Naive thymus-derived CD8-positive, alpha-beta T cell (primary cell): Measurements from ENCODE around the gene PTGER4. TPM values are rescaled to one million over a fixed set of nuclear protein-coding genes. Genes with fewer than 3 reads are reported as not detected.
"Not testable (repeated sequence)": the region's sequence is repeated elsewhere in the genome, so short reads cannot be mapped to it uniquely, and the experiment has no call there.

Experiments
- ATAC-seq, 2 donors: fragments of 150-1000 bp; cut with Tn5 transposase in 1 of 2; sonication (Bioruptor Pico), chemical (Tn5 transposase) in 1 of 2; 1 replicate in 1 of 2; 2 replicates in 1 of 2; pipeline ENCODE4 v1.10.0; 2021; ENCODE audit warnings: mild to moderate bottlenecking in 2 of 2, moderate library complexity in 2 of 2
- POLR2A ChIA-PET: fragments of 350-600 bp; sonication (Branson Sonifier 250); formaldehyde crosslinking; loops from one replicate; lab custom pipeline; 2021; ENCODE audit warnings: antibody characterized with exemption; lab: Charles Lee
- DNase-seq, 10 donors: peaks; one replicate each; pipeline versions ENCODE4 v3.0.0 to v3.0.0-alpha.2; 2020 to 2022
- H3K27ac Mint-ChIP-seq, 10 donors: one replicate each; pipeline ENCODE4 v1.8.0; 2020 to 2022; ENCODE audit warnings: mild to moderate bottlenecking in 10 of 10, mixed read lengths in 10 of 10, moderate library complexity in 4 of 10, inconsistent platforms in 1 of 10
- H3K27me3 Mint-ChIP-seq, 5 donors: one replicate each; pipeline ENCODE4 v1.8.0; 2021 to 2022; ENCODE audit warnings: mixed read lengths in 5 of 5
- H3K36me3 Mint-ChIP-seq, 3 donors: one replicate each; pipeline ENCODE4 v1.8.0; 2020 to 2022; ENCODE audit warnings: mixed read lengths in 3 of 3, mild to moderate bottlenecking in 2 of 3, inconsistent platforms in 1 of 3
- H3K4me1 Mint-ChIP-seq, 4 donors: one replicate each; pipeline ENCODE4 v1.8.0; 2021 to 2022; ENCODE audit warnings: mixed read lengths in 4 of 4
- H3K4me3 Mint-ChIP-seq, 10 donors: one replicate each; pipeline ENCODE4 v1.8.0; 2020 to 2022; ENCODE audit warnings: mild to moderate bottlenecking in 10 of 10, mixed read lengths in 10 of 10, moderate library complexity in 6 of 10, inconsistent platforms in 1 of 10
- H3K9me3 Mint-ChIP-seq, 9 donors: one replicate each; pipeline ENCODE4 v1.8.0; 2020 to 2022; ENCODE audit warnings: mixed read lengths in 9 of 9, mild to moderate bottlenecking in 3 of 9, inconsistent platforms in 1 of 9, moderate library complexity in 1 of 9
- polyA plus RNA-seq, 3 donors: library from polyadenylated mRNA; unstranded; fragments of 300-500 nt; fragmentation: Illumina TruSeq; gene quantifications; one replicate each; pipeline ENCODE4 v1.2.3, GENCODE V29; 2021
- total RNA-seq, 8 experiments: library from RNA in 2 of 8; stranded (reverse) in 2 of 8; gene quantifications; one replicate each; pipeline ENCODE4 v1.2.3 and lab custom pipeline; 2021 to 2026

Gene PTGER4
- total and polyA plus RNA-seq, 5 experiments from 2014 or later: 28.2 to 43.8 (median 36.0) TPM

GRCh38 chr5:40653221-40654022 lies 26.3 kb upstream of the PTGER4 start:
- Mint-ChIP-seq H3K4me3 (peak overlapping the region; percentile 62 to 86 (median 75)), H3K4me1 (peaks cover 50 to 76% (median 70%) of the 10 kb centered on the region in 4 donors), H3K9me3 (peaks cover 0 to 3% (median 0%) of the 10 kb centered on the region in 9 donors), H3K27me3 (no peaks in the 10 kb centered on the region), H3K27ac (peak overlapping the region; percentile 88 to 96 (median 94)), H3K36me3 (no peaks in the 10 kb centered on the region)
- ATAC-seq (peak; percentile 74 to 81), DNase-seq (peak in 6 of 10 donors; percentile 33 to 71 (median 58))
- POLR2A ChIA-PET: interaction anchor here (0.6 to 9.8 kb wide), 9 partner anchors 11 to 248 kb away, joined by 3 to 140 read pairs (median 4); partner anchors contain the start of gene PTGER4

DNA sequence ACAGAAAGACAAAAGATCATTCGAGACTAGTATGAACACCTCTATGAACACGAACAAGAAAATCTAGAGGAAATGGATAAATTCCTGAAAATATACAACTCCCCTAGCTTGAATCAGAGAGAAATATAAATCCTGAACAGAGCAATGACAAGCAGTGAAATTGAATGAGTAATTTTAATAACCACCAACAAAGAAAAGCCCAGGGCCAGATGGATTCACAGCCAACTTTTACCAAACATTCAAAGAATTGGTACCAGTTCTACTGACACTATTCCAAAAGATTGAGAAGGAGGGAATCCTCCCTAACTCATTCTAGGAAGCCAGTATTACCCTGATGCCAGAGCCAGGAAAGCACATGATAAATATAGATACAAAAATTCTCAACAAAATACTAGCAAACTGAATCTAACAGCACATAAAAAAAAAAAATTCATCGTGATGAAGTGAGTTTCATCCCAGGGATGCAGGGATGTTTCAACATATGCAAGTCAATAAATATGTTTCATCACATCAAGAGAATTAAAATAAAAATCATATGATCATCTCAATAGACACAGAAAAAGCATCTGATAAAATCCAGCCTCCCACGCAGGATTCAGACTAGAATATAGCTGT lies 25.2 kb upstream of the PTGER4 start:
- Mint-ChIP-seq H3K9me3 (peaks cover 0 to 3% (median 0%) of the 10 kb centered on the region in 9 donors), H3K27me3 (no peaks in the 10 kb centered on the region), H3K4me1 (peaks cover 50 to 74% (median 66%) of the 10 kb centered on the region in 4 donors), H3K4me3 (peak overlapping the region; percentile 62 to 86 (median 75)), H3K27ac (peak overlapping the region; percentile 88 to 96 (median 94)), H3K36me3 (no peaks in the 10 kb centered on the region)
- POLR2A ChIA-PET: interaction anchor here (0.7 to 9.8 kb wide), 4 partner anchors 25 to 249 kb away, joined by 3 to 140 read pairs (median 4); partner anchors contain the start of gene PTGER4
- DNase-seq (no peak), ATAC-seq (no peak)

- Mint-ChIP-seq H3K36me3 (no peaks in the 10 kb centered on the region), H3K9me3 (peaks cover 0 to 3% (median 0%) of the 10 kb centered on the region in 9 donors), H3K4me3 (peak overlapping the region; percentile 0 to 86 (median 72)), H3K27ac (peak overlapping the region; percentile 87 to 96 (median 92)), H3K27me3 (no peaks in the 10 kb centered on the region), H3K4me1 (peaks cover 45 to 67% (median 59%) of the 10 kb centered on the region in 4 donors)
- DNase-seq (peak in 1 of 10 donors; percentile 36), ATAC-seq (peak; percentile 13 to 16)
- POLR2A ChIA-PET: interaction anchor here (0.7 to 9.8 kb wide), 3 partner anchors 25 to 248 kb away, joined by 3 to 140 read pairs (median 5); partner anchors contain the start of gene PTGER4
Observed at GRCh38 chr5:40655138-40655537, 24.6 kb upstream of the PTGER4 start.

DNA sequence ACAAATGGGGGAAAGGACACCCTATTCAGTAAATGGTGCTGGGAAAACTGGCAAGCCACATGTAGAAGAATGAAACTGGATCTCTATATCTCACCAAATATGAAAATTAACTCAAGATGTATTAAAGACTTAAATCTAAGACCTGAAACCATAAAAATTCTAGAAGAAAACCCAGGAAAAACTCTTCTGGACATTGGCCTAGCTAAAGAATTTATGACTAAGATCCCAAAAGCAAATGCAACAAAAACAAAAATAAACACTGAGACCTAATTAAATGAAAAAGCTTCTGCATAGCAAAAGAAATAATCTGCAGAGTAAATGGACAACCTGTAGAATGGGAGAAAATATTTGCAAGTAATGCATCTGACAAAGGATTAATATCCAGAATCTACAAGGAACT lies 23.6 kb upstream of the PTGER4 start:
- not testable (repeated sequence) for H3K9me3 Mint-ChIP-seq, H3K27me3 Mint-ChIP-seq, DNase-seq, ATAC-seq, H3K36me3 Mint-ChIP-seq, H3K4me3 Mint-ChIP-seq
- Mint-ChIP-seq H3K27ac (peak overlapping the region in 7 of 10 donors; percentile 1 to 96 (median 65)), H3K4me1 (peaks cover 40 to 62% (median 53%) of the 10 kb centered on the region in 4 donors)
- POLR2A ChIA-PET: interaction anchor here (9.8 kb wide), 1 partner anchor 24 kb away, joined by 140 read pairs; the partner anchor contains the start of gene PTGER4

DNA sequence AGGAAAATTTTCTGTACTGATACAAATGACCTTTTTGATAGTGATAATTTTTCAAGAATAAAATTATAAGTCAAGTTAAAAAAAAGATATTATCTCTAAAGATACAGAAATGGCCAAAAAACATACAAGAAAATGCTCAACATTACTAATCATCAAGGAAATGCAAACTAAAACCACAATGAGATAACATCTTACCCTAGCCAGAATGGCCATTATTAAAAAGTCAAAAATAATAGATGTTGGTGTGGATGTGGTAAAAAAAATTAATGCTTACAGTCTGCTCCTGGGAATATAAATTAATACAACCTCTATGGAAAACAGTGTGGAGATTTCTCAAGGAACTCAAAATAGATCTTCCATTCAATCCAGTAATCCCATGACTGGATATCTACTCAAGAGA lies 22.9 kb upstream of the PTGER4 start:
- Mint-ChIP-seq H3K27ac (no peak overlapping the region), H3K4me3 (no peak overlapping the region)
- POLR2A ChIA-PET: interaction anchor here (1.2 kb wide), 1 partner anchor 25 kb away, joined by 5 read pairs; no protein-coding TSS in a partner anchor

DNA sequence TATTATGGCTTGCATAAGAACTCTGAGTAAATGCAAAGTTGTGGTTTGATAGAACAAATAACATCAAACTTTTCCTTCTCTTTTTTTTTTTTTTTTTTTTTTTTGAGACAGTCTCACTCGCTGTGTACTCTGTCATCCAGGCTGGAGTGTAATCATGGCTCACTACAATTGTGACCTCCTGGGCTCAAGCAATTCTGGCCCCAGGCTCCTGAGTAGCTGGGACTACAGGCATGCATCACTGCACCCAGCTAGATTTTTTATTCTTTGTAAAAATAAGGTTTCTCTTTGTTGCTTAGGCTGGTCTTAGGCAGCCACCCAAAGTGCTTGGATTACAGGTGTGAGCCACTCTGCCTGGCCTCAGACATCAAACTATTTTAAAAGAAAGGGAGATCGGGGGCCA lies 19.0 kb upstream of the PTGER4 start:
- POLR2A ChIA-PET: interaction anchor here (0.5 to 1.8 kb wide), 3 partner anchors 19 to 55 kb away, joined by 3 to 5 read pairs (median 3); partner anchors contain the start of gene PTGER4
- H3K27ac Mint-ChIP-seq: no peak overlapping the region
- ATAC-seq: no peak
- H3K9me3 Mint-ChIP-seq: peaks cover 0 to 3% (median 0%) of the 10 kb centered on the region in 9 donors
- H3K36me3 Mint-ChIP-seq: no peaks in the 10 kb centered on the region
- H3K4me3 Mint-ChIP-seq: no peak overlapping the region
- no peak for DNase-seq
- H3K27me3 Mint-ChIP-seq: no peaks in the 10 kb centered on the region
- peaks cover 11 to 20% (median 13%) of the 10 kb centered on the region in 4 donors for H3K4me1 Mint-ChIP-seq

More for the DNA sequence above, 22.9 kb upstream of the PTGER4 start:
- no peak for ATAC-seq
- no peaks in the 10 kb centered on the region for H3K27me3 Mint-ChIP-seq
- H3K9me3 Mint-ChIP-seq: peaks cover 0 to 3% (median 0%) of the 10 kb centered on the region in 9 donors
- H3K36me3 Mint-ChIP-seq: no peaks in the 10 kb centered on the region
- no peak for DNase-seq
- peaks cover 40 to 59% (median 51%) of the 10 kb centered on the region in 4 donors for H3K4me1 Mint-ChIP-seq

GRCh38 chr5:40665635-40666298 lies 13.9 kb upstream of the PTGER4 start:
- no peak for ATAC-seq
- Mint-ChIP-seq H3K9me3 (no peaks in the 10 kb centered on the region), H3K4me1 (peaks cover 12 to 21% (median 19%) of the 10 kb centered on the region in 4 donors), H3K4me3 (no peak overlapping the region), H3K27ac (no peak overlapping the region), H3K36me3 (no peaks in the 10 kb centered on the region), H3K27me3 (no peaks in the 10 kb centered on the region)
- DNase-seq: no peak
- POLR2A ChIA-PET: interaction anchor here (0.7 kb wide), 1 partner anchor 12 kb away, joined by 3 read pairs; no protein-coding TSS in a partner anchor

GRCh38 chr5:40666657-40667056 lies 13.1 kb upstream of the PTGER4 start:
- ATAC-seq (no peak), DNase-seq (no peak)
- H3K36me3 Mint-ChIP-seq: no peaks in the 10 kb centered on the region
- H3K9me3 Mint-ChIP-seq: no peaks in the 10 kb centered on the region
- peaks cover 12 to 27% (median 22%) of the 10 kb centered on the region in 4 donors for H3K4me1 Mint-ChIP-seq
- H3K4me3 Mint-ChIP-seq: no peak overlapping the region
- no peaks in the 10 kb centered on the region for H3K27me3 Mint-ChIP-seq
- no peak overlapping the region for H3K27ac Mint-ChIP-seq
- POLR2A ChIA-PET: no interaction called here

GRCh38 chr5:40667161-40667663 lies 12.5 kb upstream of the PTGER4 start:
- Mint-ChIP-seq H3K27me3 (no peaks in the 10 kb centered on the region), H3K4me1 (peaks cover 12 to 30% (median 24%) of the 10 kb centered on the region in 4 donors), H3K36me3 (no peaks in the 10 kb centered on the region), H3K27ac (no peak overlapping the region), H3K4me3 (no peak overlapping the region), H3K9me3 (no peaks in the 10 kb centered on the region)
- ATAC-seq: no peak
- DNase-seq: no peak
- POLR2A ChIA-PET: no interaction called here

DNA sequence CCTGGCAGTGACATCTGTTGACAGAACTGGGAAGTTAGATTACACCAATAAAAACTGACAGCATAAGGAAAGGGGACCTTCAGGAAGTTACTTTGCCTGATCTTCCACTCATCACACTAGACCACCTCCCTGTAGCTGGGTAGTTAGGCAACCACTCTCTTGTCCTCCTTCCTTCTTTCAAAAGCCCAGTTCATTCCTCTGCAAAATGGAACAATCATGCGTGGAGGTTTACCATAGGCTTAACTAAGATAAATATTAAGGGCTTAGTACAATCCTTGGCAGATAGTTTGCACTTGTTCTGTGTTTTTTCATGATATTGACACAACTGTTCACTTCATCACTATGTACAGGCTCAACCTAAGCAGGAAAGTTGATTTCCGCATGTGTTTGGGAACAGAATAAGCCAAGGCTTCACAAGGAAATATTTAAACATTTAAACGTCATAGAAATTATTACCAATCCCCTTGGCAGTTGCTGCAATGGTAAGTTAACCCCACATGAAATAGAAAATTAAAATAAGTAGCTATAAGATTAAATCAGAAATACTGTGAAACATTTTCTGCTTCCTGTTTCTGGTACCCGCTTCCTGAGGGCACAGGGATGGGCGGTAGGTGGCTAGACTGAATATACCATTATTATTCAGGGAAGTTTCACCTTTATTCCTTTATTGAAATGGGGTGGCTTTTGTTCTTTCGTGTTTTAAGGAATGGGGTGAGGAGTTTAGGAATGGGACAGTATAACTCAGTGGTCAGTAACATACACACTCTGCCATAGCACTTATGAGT lies 9.9 kb upstream of the PTGER4 start:
- Mint-ChIP-seq H3K36me3 (no peaks in the 10 kb centered on the region), H3K4me1 (peaks cover 24 to 54% (median 48%) of the 10 kb centered on the region in 4 donors), H3K4me3 (peak overlapping the region in 6 of 10 donors; percentile 2 to 41 (median 12)), H3K27me3 (no peaks in the 10 kb centered on the region), H3K9me3 (no peaks in the 10 kb centered on the region), H3K27ac (peak overlapping the region in 6 of 10 donors; percentile 3 to 88 (median 41))
- DNase-seq: no peak
- POLR2A ChIA-PET: interaction anchor here (0.6 to 0.7 kb wide), 4 partner anchors 18 to 1002 kb away, joined by 3 to 9 read pairs (median 5); no protein-coding TSS in a partner anchor
- peak; percentile 35 to 38 for ATAC-seq

DNA sequence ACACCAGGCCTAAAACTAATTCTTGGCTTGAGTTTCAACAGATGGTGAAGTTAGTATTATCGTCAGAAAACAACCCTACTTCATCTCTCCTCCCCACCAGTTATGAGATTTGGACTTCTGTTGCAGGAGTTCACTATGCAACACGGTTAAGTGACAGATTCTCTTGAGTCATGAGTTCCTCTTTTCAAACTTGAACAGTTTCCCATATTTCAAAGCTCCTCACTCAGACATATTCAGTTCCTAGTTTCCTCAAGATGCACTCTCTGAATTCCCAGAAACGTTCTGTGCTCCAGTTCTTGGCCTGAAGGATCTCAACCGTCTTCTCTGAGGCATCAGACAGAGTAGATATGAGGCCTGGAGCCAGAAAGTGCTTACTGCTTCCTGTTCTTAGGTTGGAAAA lies 7.3 kb upstream of the PTGER4 start:
- POLR2A ChIA-PET: no interaction called here
- H3K9me3 Mint-ChIP-seq: peaks cover 0 to 2% (median 0%) of the 10 kb centered on the region in 9 donors
- H3K4me1 Mint-ChIP-seq: peaks cover 29 to 77% (median 72%) of the 10 kb centered on the region in 4 donors
- peak overlapping the region in 8 of 10 donors; percentile 53 to 89 (median 78) for H3K27ac Mint-ChIP-seq
- DNase-seq (no peak), ATAC-seq (no peak)
- no peak overlapping the region for H3K4me3 Mint-ChIP-seq
- H3K27me3 Mint-ChIP-seq: no peaks in the 10 kb centered on the region
- H3K36me3 Mint-ChIP-seq: no peaks in the 10 kb centered on the region
